HG03469 (cell line): ENCODE results near the gene ROMO1.
"Not testable (repeated sequence)": the region's sequence is repeated elsewhere in the genome, so short reads cannot be mapped to it uniquely, and the experiment has no call there.

Source experiments
- ATAC-seq: cut with Tn5 transposase; IDR thresholded peaks from one replicate; pipeline ENCODE4 v1.9.1; 2021; ENCODE audit warnings: mild to moderate bottlenecking, moderate library complexity, moderate number of reproducible peaks; ENCODE audit not compliant: unreplicated experiment

The ROMO1 gene

DNA sequence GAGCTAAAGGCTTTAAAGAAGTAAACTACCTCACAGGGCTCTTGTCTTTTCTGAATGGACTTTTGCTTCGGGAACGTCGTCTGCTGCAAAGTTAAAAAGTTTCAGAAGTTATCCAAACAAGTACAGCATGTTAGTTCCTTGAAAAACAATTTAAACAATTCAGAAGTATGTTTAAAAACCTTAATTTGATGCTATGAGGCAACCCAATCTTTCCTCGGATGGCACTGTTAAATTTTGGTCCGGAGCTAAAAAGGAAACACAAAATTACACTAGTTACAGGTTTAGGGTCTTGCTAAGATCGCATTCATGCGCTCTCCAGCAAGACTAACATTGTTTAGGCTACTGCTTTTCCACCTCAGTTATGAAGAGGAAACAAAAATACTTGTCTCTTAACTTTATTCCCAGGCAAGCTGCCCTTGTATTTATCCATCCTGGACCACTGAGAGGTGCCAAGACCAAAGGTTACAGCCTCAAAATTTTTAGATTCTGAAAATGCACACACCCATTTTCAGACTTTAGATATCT lies 30.1 kb downstream of the ROMO1 start:
- no peak for ATAC-seq

DNA sequence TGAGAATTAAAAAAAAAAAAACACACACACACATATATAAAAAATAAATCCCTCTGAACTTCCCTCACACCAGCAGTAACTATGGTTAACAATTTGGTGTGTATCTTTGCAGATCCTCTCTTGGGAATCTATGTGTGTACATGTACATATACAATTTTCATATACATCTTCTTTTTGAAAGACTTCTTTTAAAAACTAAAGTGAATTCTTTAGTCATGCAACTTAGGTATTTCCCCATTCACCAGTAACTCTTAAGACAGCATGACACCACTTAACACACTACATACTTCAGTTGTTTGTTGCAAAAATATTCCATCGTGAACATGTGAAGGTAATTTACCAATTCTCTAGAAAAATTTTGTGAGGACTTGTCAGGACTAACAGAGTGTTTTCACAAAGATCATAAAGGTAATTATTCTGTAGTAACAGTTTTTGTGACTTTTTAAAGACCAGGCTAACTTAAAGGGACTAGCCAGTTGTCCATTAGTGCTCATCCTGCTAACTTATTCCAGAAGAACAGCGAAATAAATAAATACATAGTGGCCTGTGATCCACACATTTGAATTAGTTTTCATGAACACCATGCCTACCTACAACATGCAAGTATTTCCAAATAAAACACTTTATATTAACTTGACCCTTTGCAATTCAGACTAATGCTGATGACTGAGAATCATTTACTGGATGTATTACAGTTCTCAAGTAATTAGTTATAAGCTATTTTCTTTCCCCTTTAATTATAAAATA lies 30.8 kb downstream of the ROMO1 start:
- no peak for ATAC-seq

DNA sequence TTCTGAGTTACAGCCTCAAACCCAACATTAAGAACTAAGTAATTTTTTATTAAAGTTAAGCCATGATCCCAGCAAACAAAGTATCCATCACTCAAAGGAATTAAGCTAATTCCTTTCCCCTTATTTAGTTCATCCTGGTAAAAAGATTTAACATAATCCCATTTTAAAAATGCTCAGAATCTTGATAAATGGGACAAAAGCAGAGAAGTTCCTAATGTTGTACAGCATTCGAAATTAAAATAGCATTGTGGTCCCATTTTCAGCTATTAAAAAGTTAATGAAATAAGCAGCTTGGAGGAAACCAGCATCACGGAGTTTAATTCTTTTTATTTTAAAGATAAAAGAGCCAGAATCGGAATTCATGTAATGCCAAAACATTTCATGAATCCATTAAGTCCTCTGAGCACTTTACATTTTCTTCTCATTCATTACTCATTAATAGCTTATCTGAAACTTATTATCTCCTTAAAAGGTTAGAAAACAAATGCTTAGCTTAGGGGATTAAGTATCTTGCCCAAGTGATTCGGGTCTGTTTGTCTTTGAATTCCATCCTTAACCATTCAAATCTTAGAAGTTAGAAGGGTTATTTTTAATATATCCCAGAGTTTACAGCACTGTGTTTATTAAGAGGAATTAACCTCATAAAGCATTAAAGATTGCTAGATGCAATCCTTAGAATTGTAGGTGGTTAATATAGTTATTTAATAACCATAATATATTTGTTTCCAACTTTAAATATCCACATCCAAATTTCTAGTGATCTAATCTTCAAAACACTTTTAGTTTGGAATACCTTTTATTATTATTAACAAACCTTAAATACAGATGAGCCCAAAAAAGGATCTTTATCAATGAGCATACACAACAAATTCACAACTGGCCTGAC lies 31.6 kb downstream of the ROMO1 start:
- no peak for ATAC-seq

DNA sequence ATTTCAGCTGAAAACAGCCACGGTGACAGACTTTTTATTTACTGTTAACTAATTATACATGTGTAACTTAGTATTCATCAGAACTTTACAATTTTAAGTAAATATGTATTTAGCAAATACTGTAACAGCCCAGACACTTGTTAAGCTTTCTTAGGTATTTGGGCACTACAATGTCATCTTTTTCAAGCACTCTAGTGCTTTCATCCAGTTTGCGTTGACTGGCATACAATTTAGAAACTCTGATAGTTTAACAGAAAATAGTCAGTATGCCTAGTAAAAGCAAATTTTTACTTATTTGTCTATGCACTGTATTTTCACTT lies 32.2 kb downstream of the ROMO1 start:
- no peak for ATAC-seq

DNA sequence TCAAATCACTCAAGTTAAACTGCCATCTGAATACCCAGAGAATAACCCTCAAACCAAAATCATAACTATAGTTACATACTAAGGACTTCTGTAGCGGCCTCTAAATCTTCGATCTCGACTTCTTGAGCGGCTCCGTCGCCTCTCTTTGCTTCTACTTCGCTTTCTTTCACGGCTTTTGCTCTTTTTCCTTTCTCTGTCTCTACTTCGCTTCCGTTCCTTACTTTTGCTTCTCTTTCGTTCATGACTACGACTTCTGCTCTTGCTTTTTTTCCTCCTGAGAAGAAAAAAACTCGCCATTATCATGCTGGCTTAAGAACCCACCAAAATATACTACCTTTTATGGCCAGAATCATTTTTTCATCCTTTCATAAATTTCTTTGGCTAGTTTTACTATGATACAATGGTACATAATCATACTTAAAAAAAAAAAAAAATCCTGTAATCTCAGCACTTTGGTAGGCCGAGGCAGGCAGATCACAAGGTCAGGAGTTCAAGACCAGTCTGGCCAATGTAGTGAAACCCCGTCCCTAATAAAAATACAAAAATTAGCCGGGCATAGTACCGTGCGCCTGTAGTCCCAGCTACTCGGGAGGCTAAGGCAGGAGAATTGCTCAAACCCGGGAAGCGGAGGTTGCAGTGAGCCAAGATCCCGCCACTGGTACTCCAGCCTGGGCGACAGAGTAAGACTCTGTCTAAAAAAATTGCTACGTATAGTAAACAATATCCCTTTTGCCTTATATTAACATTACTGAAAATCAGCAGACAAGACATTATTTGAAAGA lies 32.8 kb downstream of the ROMO1 start:
- ATAC-seq: no peak

DNA sequence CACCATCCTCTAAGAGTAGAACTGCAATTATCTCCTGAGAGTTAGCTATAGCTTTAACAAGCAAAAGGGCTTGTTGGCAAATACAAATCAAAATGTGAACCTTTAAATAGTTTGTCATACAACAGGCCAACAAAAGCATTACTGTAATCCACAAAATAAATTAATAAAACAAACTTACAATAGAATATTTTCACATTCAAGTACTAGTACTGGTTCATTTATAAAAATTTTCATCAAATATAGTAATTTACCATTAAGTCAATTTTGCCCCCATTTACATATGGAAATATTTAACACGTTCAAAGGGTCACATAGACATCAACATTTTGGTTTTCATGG lies 33.4 kb downstream of the ROMO1 start:
- ATAC-seq: no peak

DNA sequence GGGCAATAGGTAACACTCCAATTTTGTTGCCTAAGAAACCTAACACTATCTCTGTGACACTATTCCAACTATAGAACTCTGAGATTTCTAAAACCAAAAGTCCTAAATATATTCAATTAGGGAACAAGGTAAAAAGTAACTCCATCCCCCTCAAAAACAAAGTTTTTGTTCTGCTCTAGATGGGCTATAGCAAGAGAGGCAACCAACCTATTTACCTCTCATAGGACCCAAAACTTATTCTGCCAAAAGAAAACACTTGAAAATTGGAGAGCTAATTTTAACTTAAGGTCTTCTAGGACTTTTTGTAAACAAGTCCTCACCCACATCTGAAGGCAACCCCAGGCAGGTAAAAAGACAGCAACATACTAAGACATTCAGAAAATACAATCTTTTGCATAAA lies 35.2 kb downstream of the ROMO1 start:
- no peak for ATAC-seq

DNA sequence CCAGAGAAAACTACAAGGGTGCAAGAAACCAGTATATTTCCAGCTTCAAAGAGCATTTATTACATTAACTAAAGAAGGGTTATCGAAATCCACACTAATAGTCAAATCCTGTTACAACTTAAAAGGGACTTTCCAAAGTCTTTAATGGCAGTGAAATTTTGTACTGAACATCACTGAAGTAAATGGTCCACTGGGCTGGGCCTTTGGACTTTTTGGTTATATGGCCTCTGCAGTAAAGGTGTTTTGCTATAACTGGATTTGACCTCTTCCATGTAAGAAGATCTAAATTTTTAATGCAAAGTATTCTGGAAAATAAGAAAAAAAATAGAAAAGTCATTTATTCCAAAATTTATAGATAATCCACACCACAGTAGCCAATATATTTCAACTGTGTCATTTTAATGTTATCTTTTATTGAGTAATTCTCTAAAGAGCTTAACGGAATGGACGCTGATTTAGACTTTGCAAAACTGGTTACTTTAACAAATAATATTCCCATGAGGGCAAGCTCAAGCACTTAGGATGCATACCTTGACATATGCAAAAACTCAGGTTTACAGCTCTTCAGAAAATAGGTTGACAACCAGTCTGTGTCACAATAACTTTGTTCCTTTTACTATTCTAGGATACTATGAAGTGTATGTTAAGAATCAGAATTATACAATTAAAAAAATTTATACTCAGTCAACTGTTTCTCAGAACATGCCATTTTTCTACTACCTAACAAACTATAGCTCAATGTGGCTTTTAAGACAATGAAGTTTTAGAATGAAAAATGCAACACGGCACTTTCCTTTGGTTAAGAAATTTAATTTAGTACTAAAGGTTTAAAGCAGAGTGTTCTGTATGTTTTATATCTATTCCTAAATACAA lies 35.8 kb downstream of the ROMO1 start:
- no peak for ATAC-seq

DNA sequence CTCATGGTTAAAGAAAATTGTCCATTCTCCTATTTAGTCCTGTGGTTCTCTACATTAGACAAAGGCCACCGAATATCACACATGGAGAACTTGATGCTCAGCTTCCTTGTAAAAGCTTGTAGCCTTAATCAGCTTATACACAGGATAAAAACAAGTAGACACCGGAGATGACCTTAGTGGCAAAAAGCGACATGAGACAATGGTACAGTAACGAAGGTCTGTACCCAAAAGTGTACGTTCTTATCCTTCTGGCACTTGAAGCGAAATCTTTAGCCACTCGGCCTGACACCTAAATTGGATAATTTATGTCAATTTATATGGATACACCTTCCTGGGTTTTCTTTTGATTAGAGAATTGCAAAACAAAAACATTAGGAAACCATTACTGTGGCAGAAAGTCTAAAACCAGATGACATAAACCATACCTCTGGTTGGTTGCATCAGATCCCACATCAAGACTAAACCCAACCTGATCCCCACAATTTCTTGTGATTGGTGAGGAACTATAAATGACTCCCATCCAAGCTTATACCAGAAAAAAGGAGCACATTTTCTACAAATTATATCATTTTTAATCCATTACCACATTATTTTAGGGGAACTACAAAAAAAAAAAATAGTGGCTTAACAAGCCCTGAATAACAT lies 36.7 kb downstream of the ROMO1 start:
- ATAC-seq: no peak

DNA sequence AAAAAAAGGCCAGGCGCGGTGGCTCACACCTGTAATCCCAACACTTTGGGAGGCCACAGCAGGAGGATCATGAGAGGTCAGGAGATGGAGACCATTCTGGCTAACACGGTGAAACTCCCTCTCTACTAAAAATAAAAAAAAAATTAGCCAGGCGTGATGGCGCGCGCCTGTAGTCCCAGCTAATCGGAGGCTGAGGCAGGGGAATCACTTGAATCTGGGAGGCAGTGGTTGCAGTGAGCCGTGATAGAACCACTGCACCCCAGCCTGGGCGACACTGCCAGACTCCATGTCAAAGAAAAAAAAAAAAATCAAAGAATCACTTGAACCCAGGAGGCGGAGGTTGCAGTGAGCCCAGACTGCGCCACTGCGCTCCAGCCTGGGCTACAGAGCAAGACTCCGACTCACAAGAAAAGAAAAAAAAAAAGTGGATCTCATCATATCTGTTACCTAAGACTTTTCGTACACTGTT lies 38.7 kb downstream of the ROMO1 start:
- ATAC-seq: no peak

DNA sequence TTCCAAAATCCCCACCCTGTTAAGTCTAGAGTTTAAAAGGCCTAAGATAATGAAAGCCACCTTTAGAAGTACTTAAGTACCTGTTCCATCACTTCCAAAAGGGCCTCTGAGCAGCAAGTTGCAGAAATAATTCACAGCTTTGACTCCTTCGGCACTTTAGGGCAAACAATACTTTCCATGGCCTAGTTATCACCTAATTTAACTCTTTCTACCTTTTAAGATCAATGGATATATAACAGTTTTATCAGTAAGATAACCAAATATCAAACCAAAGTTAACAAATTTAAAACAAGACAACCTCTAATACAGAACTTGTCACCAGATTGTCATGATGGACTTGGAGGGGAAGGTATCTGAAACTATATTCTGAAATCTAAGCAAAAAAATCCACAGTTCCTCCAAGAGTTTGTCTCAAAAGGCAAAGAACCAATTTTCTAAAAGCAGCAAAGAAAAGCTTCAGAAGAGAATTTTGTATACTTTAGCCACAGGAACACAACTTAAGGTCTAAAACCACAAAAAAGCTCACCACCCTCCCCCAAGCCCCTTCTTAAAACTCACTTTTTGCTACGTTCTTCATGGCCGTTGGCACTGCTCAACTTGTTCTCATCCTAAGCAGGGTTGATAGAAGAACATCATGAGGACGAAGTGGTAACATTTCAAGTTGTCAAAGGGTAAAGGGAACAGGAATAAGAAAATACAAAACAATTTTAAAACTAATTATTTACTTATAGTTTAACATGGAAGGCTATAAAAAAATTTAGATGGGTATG lies 39.4 kb downstream of the ROMO1 start:
- no peak for ATAC-seq

DNA sequence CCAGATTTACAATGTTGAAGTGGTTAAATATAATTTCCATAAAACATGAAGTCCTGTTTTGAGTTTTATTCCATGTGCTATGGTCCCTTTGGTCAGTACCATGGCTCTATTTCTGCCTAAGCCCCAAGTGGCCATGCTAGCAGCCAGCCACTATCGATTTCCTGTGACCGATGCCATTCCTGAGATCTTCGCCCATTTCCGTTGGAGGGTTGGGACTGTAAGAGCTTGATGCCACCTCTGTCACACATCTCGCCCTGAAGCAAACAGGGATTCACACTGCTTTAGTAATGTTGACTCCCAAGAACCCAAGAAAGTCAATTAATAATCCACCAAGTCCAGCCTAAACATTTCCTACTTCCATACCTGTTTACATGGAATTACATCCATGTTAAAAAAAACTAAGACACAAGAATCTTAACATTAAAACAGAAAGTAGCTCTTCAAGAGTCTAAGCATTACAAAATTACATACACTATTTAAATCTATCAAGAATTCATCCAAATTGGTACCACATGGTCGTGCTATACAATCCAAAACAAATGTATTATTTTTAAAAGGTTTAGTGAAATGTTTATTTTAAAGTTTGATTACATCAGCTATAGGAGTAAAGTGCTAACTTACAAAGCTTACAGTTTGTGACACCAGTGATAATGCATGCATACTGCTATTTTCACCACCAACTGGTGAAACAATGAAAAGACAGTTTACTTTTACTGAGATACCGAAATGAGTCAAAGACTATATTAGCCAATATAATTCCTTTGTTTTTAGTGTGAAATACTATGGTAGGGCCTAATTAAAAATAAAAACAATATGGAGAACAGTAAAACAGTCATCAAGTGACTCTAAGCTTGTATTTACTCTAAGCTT lies 40.3 kb downstream of the ROMO1 start:
- no peak for ATAC-seq

DNA sequence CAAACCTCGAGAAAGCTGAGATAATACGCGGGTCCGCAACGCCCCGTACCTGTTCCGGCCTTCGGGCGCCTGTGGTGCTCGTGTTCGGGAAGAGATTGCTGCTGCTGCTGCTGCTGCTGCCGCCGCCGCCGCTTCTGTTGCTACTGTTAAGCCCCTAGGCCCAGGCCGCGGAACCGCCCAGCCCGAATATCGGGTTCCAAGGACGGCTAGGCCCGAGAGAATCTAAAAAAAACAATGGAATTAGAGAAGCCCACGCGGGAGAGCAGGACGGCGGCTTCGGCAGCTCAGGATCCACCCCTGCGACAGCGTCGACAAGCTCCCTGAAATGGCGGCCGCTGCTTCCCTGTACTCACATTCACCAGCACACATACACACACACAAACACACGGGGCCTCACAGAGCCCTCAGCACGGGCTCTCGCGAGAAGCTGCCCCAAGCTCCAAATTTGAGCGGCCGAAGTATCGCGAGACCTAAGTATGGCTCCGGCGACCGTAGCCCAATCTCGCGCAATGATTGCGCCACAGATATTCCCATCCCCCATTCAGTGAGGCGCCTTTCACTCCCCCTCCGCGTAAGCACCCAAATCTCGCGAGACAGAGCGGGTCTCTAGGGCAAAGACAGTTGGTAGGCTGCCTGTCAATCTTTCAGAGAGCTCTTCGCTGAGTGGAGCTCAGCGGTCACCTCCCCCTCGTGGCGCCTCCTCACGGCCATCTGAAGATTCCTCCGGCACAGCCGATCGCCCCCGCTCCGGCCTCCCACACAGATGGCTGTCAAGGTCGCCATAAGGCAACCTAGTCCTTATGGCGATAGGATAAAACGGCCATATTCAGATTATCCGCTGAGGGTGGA lies 42.9 kb downstream of the ROMO1 start, which contains the start of gene RBM39:
Gene RBM39 (minus strand): TSS at position 369 of the 849 bp plus-strand sequence. CDS start 1,386 bp downstream, outside the sequence.
- peak; percentile 73 for ATAC-seq

DNA sequence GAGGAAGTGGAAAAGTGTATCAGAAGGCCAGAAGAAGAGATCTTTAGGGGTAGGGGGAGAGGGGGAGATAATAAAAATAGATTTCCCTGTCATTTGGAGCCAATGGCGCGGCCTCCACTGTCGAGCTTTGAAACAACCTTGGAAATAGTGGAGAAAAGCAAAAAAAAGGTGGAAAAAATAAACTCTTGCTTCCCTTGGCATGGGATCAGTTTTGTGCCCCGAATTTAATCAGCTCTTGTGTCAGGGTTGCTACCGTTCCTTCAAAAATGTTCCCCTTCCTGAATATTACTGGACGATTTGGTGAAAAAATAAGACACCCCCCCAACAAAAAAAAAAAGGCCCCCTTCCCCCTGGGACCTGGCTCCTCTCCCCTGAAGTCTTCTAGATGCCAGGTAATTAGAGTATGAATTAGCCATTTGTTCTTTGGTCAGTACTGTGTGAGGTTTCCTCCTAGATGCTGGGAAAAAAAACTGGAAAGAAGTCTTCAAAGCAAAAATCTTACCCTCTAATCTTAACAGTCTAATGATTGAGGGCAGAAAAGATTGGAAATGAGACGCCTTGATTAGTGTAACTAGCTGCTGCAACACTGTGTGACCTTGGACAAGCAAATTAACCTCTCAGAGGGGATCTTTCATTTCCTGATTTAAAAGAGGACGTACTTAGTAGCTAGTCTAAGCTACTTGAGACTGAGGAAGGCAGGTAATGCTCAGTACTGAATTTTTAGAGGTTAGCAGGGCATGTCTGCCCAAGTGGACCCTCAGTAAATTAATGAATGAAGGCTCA lies 43.7 kb downstream of the ROMO1 start:
- ATAC-seq: no peak

DNA sequence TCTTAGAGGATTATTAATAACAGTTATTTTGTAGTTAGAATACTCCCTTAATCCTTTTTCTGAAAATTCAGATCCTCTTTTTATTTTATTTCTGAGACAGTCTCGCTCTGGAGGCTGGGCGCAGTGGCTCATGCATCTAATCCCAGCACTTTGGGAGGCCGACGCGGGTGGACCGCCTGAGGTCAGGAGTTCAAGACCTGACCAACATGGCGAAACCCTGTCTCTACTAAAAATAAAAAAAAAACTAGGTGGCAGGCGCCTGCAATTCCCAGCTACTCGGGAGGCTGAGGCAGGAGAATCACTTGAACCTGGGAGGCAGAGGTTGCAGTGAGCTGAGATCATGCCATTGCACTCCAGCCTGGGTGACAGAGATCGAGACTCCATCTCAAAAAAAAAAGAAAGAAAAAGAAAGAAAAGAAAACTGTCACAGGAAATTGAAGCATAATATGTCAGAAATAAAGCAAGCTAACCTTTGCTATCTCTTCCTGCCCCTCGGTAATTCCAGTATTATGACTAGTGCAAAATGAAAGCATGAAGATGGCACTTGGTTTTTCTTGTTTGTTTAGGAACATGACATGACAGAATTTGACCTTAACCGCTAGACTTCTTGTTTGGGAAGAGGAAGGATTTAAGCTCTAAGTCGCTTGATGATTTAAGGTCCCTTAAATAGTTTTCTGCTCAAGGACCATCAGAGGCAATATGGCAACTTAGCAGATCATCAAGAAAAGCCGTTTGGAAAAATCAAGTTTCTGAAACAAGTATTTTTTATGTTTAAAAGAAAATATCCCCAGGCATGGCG lies 44.7 kb downstream of the ROMO1 start:
- ATAC-seq: no peak

DNA sequence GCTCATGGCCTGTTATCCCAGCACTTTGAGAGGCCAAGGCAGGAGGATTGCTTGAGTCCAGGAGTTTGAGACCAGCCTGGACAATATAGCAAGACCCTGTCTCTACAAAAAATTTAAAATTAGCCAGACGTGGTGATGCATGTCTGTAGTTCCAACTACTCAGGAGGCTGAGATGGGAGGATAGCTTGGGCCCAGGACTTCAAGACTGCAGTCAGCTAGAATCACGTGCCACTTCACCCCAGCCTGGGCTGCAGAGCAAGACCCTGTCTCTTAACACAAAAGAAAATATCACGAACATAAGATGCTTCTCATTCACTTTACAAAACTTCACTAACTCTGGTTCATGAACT lies 45.3 kb downstream of the ROMO1 start:
- ATAC-seq: not testable (repeated sequence)
